Aorta (tissue), 5 donors: ENCODE measurements around the gene UCHL5. TPM values are rescaled to one million over a fixed set of nuclear protein-coding genes. Genes with fewer than 3 reads are reported as not detected.
"Not testable (repeated sequence)": the region's sequence is repeated elsewhere in the genome, so short reads cannot be mapped to it uniquely, and the experiment has no call there.

Source experiments
- ATAC-seq: fragments of 200-7000 bp; cut with Tn5 transposase; one replicate; pipeline ENCODE4 v1.9.1; 2022; ENCODE audit warnings: moderate library complexity; ENCODE audit not compliant: low FRiP score
- DNase-seq, 2 donors: peaks; one replicate each; pipeline ENCODE4 v3.0.0-alpha.2; 2020
- H3K27ac ChIP-seq, 2 donors: one replicate each; pipeline ENCODE4 v1.5.1; 2013; ENCODE audit warnings: low read length in 2 of 2, mild to moderate bottlenecking in 2 of 2, moderate library complexity in 2 of 2, control low read depth in 1 of 2, inconsistent platforms in 1 of 2, low read depth in 1 of 2
- H3K27me3 ChIP-seq, 2 donors: one replicate each; pipeline ENCODE4 v1.6.1; 2013; ENCODE audit warnings: control low read depth in 1 of 2, low read length in 1 of 2, mild to moderate bottlenecking in 1 of 2, moderate library complexity in 1 of 2; ENCODE audit not compliant: insufficient read depth in 2 of 2, control insufficient read depth in 1 of 2
- H3K36me3 ChIP-seq, 2 donors: one replicate each; pipeline ENCODE4 v1.6.1; 2013; ENCODE audit warnings: control low read depth in 1 of 2, low read length in 1 of 2, mild to moderate bottlenecking in 1 of 2; ENCODE audit not compliant: insufficient read depth in 2 of 2, control insufficient read depth in 1 of 2
- H3K4me1 ChIP-seq, 2 donors: one replicate each; pipeline ENCODE4 v1.6.1; 2013; ENCODE audit warnings: low read length in 2 of 2, control low read depth in 1 of 2, mild to moderate bottlenecking in 1 of 2, moderate library complexity in 1 of 2; ENCODE audit not compliant: insufficient read depth in 2 of 2, control insufficient read depth in 1 of 2
- H3K4me3 ChIP-seq, 2 donors: one replicate each; pipeline ENCODE4 v1.5.1; 2013; ENCODE audit warnings: low read length in 2 of 2, control low read depth in 1 of 2, mild to moderate bottlenecking in 1 of 2
- H3K9me3 ChIP-seq: one replicate; pipeline ENCODE4 v1.6.1; 2013; ENCODE audit warnings: mild to moderate bottlenecking, low read length; ENCODE audit not compliant: control insufficient read depth
- WGBS, 2 donors: extraction: QIAGEN DNeasy Blood & Tissue Kit; methylation state at CpG; one replicate each; pipeline ENCODE4 v1.1.7; 2013; 5-methylcytosine and 5-hydroxymethylcytosine counted together
- intact Hi-C, 2 donors: fragments of 100-400 bp; cut with DNase I; formaldehyde crosslinking; loops; one replicate each; pipeline versions ENCODE4 v1.14.2 to v1.15.0; 2022
- polyA plus RNA-seq, 2 donors: library from polyadenylated mRNA; stranded (reverse); fragments of 200-250 nt; gene quantifications; one replicate each; pipeline ENCODE4 v1.2.3, GENCODE V29; 2013
- total RNA-seq, 2 donors: library from RNA; stranded (reverse); fragmentation: NEBNext Ultra II Directional; extraction: Animal tissue kit (Norgen Biotek cat#: 25700); gene quantifications; one replicate each; pipeline ENCODE4 v1.2.1, GENCODE V29; 2021
- donor health status: healthy with polysubstance abuse.
- donor health status: Bipolar disorder and iron deficiency.
- donor health status: DM: no; HTN: no; CAD: no.
- donor health status: DM: no; HTN: no; CAD: no.
- donor health status: DM: yes; HTN: yes; CAD: no.

UCHL5 gene
- total and polyA plus RNA-seq, 4 donors = 10.5 to 29.7 (median 22.1) TPM

DNA sequence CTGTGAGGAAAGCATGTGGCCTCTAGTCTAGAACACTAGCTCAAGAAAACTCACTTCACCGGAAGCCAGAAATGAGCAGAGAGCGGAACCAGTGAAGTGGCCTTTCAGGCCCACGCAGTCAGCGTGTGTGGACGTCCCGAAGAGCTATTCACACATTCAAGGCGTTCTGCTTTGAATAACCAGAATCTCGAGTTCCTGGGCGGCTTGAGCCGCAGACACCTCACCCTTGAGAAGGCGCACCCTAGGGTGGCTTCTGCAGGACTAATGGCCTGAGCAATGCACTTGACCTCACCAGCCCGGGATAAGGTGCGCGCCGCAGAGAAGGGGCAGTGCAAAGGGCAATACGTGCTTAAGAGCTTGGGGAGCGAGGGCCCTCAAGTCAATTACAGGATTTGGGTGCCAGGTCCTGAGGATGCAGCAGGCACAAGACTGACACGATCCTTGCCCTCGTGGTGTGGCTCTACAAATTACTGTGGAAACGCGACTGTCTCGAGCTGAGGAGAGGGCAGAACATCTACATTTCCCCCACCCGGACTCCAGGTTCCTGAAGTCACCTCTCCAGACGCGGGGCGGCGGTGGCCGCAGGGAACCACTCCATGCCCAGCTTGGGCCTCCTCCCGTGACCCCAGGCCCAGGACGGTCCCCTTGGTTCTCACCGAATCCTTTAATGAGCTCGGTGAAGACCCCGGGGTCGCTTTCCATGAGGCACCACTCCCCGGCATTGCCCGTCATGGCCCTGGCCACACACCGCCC lies 455 bp downstream of the UCHL5 start:
- no peaks in the 10 kb centered on the region for H3K9me3 ChIP-seq
- peaks cover 0 to under 1% of the 10 kb centered on the region in 2 donors for H3K4me1 ChIP-seq
- ATAC-seq (peak; percentile 37), DNase-seq (peak; percentile 54 to 79)
- peak overlapping the region; percentile 31 to 73 for H3K4me3 ChIP-seq
- no peaks in the 10 kb centered on the region for H3K27me3 ChIP-seq
- no peaks in the 10 kb centered on the region for H3K36me3 ChIP-seq
- intact Hi-C loops = loop anchor here in 1 of 2 donors (1.0 kb wide), 1 partner anchor 63 kb away; no protein-coding TSS in a partner anchor
- peak overlapping the region; percentile 3 to 99 for H3K27ac ChIP-seq
- WGBS, 2 donors = 0 to 2% methylated on average over 36 to 37 of the region's 37 CpGs

- intact Hi-C loops = no loop called here
- no peak for ATAC-seq
- H3K4me1 ChIP-seq = no peaks in the 10 kb centered on the region
- H3K27ac ChIP-seq = no peak overlapping the region
- no peaks in the 10 kb centered on the region for H3K27me3 ChIP-seq
- H3K9me3 ChIP-seq = no peaks in the 10 kb centered on the region
- no peaks in the 10 kb centered on the region for H3K36me3 ChIP-seq
- WGBS, 2 donors = 75 to 81% methylated on average over 4 of the region's 4 CpGs
- no peak overlapping the region for H3K4me3 ChIP-seq
- DNase-seq = no peak
These were observed 4.9 kb downstream of the UCHL5 start for GRCh38 chr1:193054169-193054675.

- H3K9me3 ChIP-seq, H3K27me3 ChIP-seq, intact Hi-C loops, H3K36me3 ChIP-seq, H3K27ac ChIP-seq, H3K4me1 ChIP-seq, DNase-seq, H3K4me3 ChIP-seq, ATAC-seq: not testable (repeated sequence)
- WGBS, 2 donors = 92 to 96% methylated on average over 5 of the region's 5 CpGs
These were observed 10.2 kb downstream of the UCHL5 start for GRCh38 chr1:193048913-193049312.

GRCh38 chr1:193042766-193043691 lies 16.1 kb downstream of the UCHL5 start:
- no peak for DNase-seq
- Histone ChIP-seq H3K27ac (no peak overlapping the region), H3K36me3 (no peaks in the 10 kb centered on the region), H3K27me3 (no peaks in the 10 kb centered on the region), H3K9me3 (no peaks in the 10 kb centered on the region), H3K4me3 (no peak overlapping the region), H3K4me1 (no peaks in the 10 kb centered on the region)
- intact Hi-C loops = no loop called here
- ATAC-seq = no peak
- WGBS, 2 donors = 100% methylated on average over 1 of the region's 1 CpG

- Histone ChIP-seq H3K9me3 (no peaks in the 10 kb centered on the region), H3K36me3 (no peaks in the 10 kb centered on the region), H3K27ac (no peak overlapping the region), H3K27me3 (no peaks in the 10 kb centered on the region), H3K4me1 (no peaks in the 10 kb centered on the region), H3K4me3 (no peak overlapping the region)
- 89 to 94% methylated on average over 3 of the region's 3 CpGs for WGBS, 2 donors
- ATAC-seq (no peak), DNase-seq (no peak)
- intact Hi-C loops = no loop called here
These were observed 19.1 kb downstream of the UCHL5 start for GRCh38 chr1:193040011-193040410.

GRCh38 chr1:193036337-193037047 lies 22.7 kb downstream of the UCHL5 start:
- intact Hi-C loops = no loop called here
- Histone ChIP-seq H3K4me1 (no peaks in the 10 kb centered on the region), H3K9me3 (no peaks in the 10 kb centered on the region), H3K27ac (no peak overlapping the region), H3K27me3 (no peaks in the 10 kb centered on the region), H3K36me3 (no peaks in the 10 kb centered on the region), H3K4me3 (no peak overlapping the region)
- WGBS, 2 donors = 91 to 94% methylated on average over 3 of the region's 3 CpGs
- ATAC-seq (no peak), DNase-seq (no peak)

DNA sequence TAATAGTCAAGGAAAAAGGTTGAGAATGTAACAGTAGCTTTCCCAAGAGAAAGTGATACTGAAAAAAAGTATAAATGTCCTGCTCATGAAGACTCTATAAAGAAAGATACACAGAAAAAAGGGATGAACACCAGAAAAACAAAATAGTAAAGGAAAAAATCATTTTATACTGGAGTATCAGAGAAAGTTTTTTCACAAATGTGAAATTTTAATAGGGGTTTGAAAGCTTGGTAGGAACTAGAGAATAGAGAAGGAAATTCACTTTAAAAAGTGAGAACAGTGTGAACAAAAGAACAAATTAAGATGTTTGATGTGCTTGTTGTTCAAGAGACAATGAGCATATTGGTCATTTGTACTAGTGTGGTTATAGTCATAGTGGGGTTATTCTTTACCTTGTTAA lies 25.6 kb downstream of the UCHL5 start:
- Histone ChIP-seq H3K27me3 (no peaks in the 10 kb centered on the region), H3K9me3 (no peaks in the 10 kb centered on the region), H3K27ac (no peak overlapping the region), H3K4me1 (no peaks in the 10 kb centered on the region), H3K4me3 (no peak overlapping the region), H3K36me3 (no peaks in the 10 kb centered on the region)
- DNase-seq (no peak), ATAC-seq (no peak)
- intact Hi-C loops = no loop called here

DNA sequence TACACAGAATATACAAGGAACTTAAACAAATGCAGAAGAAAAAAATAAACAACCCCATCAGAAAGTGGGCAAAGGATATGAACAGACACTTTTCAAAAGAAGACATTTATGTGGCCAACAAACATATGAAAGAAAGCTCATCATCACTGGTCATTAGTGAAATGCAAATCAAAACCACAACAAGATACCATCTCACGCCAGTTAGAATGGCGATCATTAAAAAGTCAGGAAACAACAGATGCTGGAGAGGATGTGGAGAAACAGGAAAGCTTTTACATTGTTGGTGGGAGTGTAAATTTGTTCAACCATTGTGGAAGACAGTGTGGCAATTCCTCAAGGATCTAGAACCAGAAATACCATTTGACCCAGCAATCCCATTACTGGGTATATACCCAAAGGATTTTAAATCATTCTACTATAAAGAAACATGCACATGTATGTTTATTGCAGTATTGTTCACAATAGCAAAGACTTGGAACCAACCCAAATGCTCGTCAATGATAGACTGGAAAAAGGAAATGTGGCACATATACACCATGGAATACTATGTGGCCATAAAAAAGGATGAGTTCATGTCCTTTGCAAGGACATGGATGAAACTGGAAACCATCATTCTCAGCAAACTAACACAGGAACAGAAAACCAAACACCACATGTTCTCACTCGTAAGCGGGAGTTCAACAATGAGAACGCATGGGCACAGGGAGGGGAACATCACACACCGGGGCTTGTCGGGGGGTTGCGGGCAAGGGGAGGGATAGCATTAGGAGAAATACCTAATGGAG lies 26.3 kb downstream of the UCHL5 start:
- H3K4me1 ChIP-seq, H3K27ac ChIP-seq, DNase-seq, H3K9me3 ChIP-seq, H3K4me3 ChIP-seq, H3K27me3 ChIP-seq, ATAC-seq, intact Hi-C loops, H3K36me3 ChIP-seq: not testable (repeated sequence)
- WGBS, 2 donors = 98% methylated on average over 9 of the region's 9 CpGs
